Middle frontal gyrus (tissue), 1 donor: ENCODE results near the gene DHRS1.

ENCODE experiments used
- DNase-seq: peaks from one replicate; pipeline ENCODE4 v3.0.0-alpha.2; 2015; ENCODE audit warnings: low spot score; ENCODE audit errors: extremely low spot score

Gene DHRS1

GRCh38 chr14:24264298-24264697 is 35.3 kb downstream of the DHRS1 start:
- no peak for DNase-seq

DNA sequence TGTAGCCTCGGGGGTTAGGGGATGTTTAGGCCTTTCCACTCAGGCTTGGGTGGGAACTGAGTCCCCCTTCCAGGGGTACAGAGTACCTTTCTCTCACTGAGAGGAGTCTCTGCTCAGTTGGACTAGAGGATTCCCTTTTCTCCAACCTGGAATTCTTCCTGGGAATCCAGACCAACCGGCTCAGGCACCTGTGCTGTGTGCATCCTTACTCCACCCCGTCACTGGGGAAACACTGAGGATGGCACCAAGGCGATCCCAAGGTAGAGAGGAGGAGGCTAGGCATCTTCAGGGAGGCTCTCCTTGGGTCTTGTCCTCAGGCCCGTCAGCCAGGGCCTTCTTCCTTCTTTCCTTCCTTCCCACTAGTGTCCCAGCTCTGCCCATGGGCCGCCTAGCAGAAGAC is 35.7 kb downstream of the DHRS1 start:
- no peak for DNase-seq

DNA sequence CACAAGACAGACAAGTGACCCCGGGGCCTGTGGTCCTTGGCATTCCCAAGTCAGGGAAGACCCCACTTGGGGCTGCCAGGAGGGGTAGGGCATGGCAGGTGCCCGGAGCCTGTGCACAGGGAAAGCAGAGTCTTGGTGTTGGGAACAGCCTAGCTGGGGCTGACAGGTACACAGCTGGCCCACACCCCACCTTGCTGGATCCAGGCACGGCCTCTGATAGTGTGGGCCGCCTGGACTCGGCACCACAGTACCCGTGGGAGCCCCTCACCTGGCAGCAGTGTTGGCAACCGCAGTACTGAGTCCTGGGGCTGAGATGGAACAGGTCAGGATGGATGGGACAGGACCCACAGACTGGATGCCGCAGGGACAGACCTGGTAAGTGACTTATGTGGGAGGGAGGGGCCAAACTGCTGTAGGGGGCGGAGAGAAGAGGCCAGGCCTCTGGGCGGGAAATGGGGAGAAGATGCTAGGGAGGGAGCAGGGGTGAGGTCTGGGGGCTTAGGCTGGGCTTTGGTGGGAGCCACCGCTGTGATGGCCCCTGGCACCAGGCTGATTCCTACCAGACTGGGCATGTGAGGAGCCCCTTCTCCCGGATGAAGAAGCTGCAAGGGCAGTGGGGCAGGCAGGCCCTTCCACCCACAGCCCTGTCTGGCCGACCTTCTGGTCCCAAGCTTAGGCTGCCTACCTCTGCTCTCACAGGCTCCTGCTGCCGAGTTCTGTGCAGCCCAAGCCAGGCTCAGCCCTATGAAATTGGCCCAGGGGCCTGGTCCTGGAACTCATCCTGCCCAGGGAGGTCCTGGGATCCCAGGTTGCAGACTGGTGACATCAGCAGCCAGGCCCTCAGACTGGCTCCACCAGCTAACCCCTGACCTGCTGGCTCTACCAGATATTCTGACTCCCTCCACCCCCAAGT is 36.5 kb downstream of the DHRS1 start, which contains the start of gene TGM1:
Gene TGM1 (minus strand): TSS at position 357 of the 913 bp plus-strand sequence. CDS start 825 bp downstream, outside the sequence.
- no peak for DNase-seq

DNA sequence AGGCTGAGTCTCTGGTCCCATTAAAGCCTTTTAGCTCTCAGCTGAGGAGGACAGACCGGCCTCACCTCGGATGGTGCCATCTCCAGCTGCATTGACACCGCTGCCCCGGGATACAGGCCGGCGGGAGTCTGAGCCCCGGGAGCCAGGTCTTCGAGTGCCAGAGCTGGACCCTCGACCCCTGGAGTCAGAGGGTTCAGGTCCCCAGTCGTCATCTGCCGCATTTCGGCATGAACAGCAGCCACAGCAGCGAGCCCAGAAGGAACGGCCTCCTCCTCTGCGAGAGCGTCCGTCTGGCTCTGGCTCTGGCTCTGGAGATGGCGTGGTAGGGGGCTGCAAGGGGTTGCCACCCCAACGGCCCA is 37.6 kb downstream of the DHRS1 start:
- no peak for DNase-seq

DNA sequence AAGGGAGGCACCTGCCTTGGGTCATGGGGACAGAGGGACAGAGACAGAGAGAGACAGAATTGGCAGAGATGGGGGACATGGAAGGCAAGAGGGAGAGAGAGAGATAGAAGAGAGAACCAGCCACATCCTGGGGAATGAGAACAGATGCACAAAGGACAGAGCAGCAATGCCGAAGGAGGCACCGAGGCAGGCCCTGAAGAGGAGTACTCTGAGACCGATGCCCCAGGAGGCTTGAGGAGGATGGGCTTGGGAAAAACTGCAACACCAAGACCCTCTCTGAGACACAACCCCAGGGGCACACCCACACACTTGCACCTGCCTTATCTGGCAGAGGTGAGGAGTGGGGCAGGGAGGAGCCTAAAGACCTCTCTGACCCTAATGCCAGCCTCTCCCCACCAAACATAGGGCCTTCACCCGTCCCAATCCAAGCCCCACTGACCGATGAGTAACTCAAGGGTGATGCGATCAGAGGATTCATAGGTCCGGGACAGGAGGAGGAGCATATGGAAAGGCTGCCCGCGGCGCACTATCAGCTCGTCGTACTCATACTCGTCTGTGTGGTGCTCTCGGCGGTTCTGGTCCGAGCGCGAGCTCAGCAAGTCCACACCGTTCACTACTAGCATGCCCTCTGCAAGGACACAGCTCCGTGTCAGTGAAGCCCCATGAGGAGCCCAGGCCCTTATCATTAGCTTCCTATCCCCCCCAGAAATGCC is 38.2 kb downstream of the DHRS1 start:
- no peak for DNase-seq

- DNase-seq, result no peak
Observed at GRCh38 chr14:24260780-24261157, 38.8 kb downstream of the DHRS1 start.

DNA sequence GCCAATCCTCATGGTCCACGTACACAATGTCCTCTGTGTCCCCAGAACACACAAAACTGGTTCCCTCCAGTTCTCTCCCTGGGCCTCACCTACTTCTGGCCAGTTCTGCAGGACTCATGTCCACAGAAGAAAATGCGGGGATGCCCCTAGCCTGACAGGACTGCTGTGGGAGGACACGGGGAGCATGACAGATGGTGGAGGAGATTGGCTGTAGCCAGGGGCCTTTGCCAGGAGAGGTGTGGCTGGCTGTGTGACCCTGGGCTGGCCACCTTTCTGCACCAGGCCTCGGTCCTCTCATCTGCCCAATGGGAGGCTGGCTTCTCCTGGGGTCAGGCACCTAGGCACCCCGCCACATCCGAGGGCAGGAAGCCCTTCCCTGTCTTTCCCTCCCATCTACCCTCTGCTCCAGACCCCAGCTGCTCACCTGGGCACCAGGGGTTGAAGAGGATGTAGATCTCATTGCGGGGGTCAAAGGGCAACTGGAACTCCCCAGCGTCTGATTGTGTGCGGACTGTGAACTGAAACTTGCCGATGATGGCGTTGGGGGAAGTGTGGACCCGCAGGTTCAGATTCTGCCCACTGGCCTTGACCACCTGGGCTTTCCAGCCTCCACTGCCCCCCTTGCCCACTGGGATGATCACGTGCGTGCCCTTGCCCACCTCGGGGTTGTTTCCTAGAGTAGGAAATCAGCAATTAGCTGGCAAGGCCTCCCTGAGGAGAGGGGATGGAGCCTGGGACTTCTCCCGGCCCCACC is 39.4 kb downstream of the DHRS1 start:
- no peak for DNase-seq

DNA sequence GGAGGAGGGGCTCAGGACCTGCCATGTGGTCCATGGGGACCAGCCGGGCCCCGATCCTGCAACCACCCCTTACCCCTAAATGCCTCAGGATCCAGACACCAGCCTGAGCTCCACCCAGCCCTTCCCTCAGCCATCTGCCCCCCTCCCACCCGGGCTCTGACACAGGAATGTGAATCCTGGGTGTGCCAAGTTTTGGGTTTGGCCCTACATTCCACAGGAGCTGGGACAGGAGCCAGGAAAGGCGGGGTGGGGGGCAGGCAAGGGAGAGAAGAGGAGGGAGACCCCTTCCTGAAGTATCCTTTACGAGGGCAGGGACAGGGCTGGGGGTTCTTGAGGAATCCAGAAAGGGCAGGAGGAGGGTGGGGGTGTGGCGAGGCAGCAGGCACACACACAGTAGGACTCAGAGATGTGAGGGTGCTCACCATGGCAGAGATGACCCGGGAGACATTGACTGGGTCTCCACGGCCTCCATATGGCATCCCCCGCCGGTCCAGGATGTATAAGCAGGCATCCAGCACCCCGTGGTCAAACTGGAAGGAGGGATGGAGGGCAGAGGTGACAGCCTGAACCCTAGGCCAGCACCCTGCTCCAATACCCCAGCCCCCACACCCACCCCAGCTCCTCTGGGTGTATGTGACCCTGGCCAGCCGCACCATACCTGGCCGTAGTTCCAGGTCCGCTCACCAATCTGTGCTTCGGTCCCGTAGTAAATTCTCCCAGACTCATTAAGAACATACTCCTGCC is 40.1 kb downstream of the DHRS1 start:
- no peak for DNase-seq

DNA sequence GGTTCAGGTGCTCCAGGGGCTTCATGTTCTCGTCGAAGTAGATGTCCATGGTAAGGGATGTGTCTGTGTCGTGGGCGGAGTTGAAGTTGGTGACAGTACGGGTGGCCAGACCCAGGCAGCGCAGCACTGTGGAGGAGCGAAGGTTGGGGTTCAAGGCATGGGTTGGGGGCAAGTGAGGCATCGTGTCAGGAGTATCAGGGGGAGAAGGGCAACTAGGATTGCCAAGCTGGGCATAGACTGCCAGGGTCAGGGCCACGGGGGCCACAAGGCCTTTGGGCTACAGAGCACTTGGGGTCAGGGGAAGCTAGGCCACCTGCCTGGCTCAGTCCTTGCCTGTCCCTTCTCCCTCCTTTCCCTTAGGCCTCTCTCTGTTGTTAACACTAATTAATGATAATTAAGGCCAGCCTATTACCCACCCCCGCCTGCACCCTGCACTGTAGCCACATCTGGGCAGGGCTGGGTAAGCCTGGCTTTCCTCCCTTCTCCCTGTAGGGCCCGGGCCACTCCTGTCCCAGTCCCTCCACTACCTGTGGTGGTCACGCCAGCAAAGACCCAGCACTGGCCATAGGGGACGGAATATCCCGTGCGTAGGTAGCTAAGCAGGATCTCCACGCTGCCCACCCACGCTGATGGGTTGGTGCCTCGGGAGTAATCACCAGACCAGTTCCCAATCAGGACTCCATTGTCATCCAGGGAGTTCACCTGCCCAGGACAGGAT is 40.9 kb downstream of the DHRS1 start:
- DNase-seq, result no peak

DNA sequence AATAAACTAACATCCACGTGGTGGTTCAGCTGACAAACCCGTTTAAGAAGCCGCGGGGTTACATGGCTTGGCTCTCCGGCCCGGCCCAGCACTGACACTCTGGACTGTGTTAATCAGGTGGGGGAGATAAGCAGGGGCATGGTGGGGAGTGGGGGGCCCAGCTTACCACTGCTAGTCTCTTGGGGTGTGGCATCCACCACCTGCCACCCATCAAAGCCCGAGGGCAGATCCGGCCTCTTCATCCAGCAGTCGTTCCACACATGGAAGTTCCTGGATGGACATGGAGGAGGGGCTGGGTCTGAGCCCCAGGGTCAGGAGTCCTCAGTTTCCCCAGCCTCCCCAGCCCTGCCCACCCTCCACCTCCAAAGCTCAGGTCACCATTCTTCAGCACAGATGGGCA is 41.5 kb downstream of the DHRS1 start:
- no peak for DNase-seq

- DNase-seq, result no peak
Observed at GRCh38 chr14:24256960-24257359, 42.6 kb downstream of the DHRS1 start.

GRCh38 chr14:24255931-24256711 is 43.5 kb downstream of the DHRS1 start:
- no peak for DNase-seq

DNA sequence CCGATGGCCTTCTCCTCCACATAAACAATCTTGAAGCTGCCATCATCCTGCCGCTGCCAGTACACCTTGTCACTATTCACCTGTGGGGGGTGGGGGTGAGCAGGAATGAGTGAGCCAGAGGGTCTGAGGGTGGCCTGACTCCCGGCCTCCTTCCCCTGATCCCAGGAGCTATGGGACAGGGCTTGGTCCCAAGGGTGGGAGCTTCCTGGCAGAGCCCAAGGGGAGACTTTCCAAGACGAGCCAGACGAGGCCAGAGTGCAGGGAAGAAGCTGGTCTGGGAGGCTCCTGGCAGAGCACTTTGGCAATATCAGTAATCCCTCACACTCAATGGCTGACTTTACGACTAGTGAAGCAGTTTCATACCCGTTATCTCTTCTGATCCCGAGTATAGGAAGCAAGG is 44.1 kb downstream of the DHRS1 start:
- DNase-seq, result no peak

- no peak for DNase-seq
Observed at GRCh38 chr14:24254630-24255392, 44.8 kb downstream of the DHRS1 start.

DNA sequence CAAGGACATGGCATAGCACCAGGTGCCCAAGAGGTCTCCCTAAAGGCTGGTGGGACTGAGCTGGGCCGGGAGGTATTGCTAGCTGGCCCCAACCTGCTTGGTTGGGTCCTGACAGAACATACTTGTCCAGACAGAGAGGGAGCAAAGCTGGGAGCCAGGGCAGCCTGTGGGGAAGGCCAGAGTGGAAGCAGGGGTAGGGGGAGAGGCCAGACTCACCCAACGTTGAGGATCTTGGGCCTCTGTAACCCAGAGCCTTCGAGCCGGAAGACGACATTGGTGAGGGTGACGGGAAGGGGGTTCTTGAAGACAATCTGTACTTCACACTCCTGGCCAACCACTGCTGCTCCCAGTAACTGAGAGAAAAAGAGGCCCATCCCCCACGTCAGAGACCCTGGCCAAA is 45.6 kb downstream of the DHRS1 start:
- no peak for DNase-seq

DNA sequence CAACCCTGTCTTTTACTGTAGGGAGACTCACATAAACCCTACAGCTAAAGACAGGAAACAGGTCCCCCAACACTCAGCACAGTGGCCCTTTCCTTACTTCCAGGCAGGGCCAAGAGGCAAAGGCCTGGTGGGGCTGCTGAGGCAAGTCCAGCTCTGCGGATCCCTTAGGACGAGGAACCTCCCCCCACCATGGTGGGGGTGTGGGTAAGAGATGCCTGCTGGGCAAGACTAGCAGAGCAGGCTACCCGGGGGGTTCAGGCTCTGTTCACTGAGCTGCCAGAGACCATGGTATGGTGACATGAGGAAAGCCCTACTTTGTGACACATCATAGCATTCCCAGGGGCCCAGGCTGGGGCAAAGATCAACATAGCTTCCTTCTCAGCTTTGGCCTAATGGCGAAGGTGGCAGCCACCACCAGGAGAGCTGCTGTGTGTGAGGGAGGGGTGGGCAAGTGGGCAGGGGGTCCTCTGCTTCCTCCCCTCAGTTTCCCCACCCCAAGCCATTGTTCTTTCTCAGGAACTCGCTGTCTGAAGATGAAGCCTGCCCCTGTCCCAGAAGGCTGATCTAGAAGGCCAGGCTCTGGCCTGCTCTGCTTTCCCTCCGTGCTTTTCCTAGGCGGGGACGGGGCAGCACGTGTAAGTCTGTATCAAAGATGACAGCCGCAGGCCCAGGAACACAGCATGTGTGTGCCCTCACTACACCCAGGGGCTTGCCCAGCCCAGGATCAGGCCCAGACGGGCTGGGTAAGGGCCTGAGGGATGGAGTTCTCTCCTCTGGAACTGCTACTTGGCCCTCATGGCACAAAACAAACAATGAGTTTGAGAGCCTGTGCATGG is 47.1 kb downstream of the DHRS1 start:
- no peak for DNase-seq

DNA sequence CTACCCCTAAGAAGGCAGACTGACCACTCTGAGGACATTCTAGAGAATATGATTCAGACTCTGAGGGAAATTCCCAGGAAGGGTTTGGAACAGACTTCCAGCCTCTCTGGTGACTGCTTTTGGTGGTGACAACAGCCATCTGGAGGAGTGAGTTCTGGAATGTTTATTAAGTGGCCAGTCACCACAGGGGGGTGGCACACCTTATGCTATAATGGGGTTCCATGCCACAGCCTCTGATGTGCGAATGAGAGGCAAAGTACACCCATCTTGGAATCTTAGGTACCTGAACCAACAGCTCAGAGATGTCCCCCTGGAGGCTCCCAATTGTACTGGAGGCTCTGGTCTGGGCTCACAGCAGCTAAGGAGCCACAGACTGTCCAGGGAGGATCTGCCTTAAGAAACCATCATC is 47.7 kb downstream of the DHRS1 start:
- DNase-seq, result no peak

GRCh38 chr14:24250354-24250753 is 49.2 kb downstream of the DHRS1 start:
- DNase-seq, result no peak
